Stimulated activated CD8-positive, alpha-beta memory T cell treated with anti-CD3 and anti-CD28 coated beads, Interleukin-4, amount 100 ng/mL, for 24 hours (primary cell): ENCODE results near the gene TMEM225B.
A peak's percentile ranks its signal among the peaks of the same experiment; 100 is the strongest.
"Not testable (repeated sequence)": the region's sequence is repeated elsewhere in the genome, so short reads cannot be mapped to it uniquely, and the experiment has no call there.

ENCODE experiments used
- DNase-seq: peaks from one replicate; pipeline ENCODE4 v3.0.0-alpha.2; 2020; ENCODE audit warnings: low read depth

Gene TMEM225B

GRCh38 chr7:99623091-99623693 lies 25.1 kb downstream of the TMEM225B start:
- DNase-seq: no peak

GRCh38 chr7:99623702-99624447 lies 25.8 kb downstream of the TMEM225B start:
- DNase-seq: peak; percentile 16

- DNase-seq: peak; percentile 60
These were observed 26.4 kb downstream of the TMEM225B start for GRCh38 chr7:99624484-99624883.

GRCh38 chr7:99625321-99625720 lies 27.3 kb downstream of the TMEM225B start:
- no peak for DNase-seq

- no peak for DNase-seq
These were observed 27.9 kb downstream of the TMEM225B start for GRCh38 chr7:99625961-99626360.

GRCh38 chr7:99626661-99627060 lies 28.6 kb downstream of the TMEM225B start:
- DNase-seq: no peak

GRCh38 chr7:99627513-99627912 lies 29.4 kb downstream of the TMEM225B start:
- DNase-seq: no peak

GRCh38 chr7:99628471-99629465 lies 30.7 kb downstream of the TMEM225B start:
- no peak for DNase-seq

GRCh38 chr7:99629643-99630042 lies 31.6 kb downstream of the TMEM225B start:
- no peak for DNase-seq

GRCh38 chr7:99631295-99632109 lies 33.4 kb downstream of the TMEM225B start:
- no peak for DNase-seq

GRCh38 chr7:99637414-99637813 lies 39.3 kb downstream of the TMEM225B start:
- not testable (repeated sequence) for DNase-seq

- no peak for DNase-seq
These were observed 40.7 kb downstream of the TMEM225B start for GRCh38 chr7:99638731-99639130.

GRCh38 chr7:99639267-99639666 lies 41.2 kb downstream of the TMEM225B start:
- no peak for DNase-seq

- no peak for DNase-seq
These were observed 44.0 kb downstream of the TMEM225B start for GRCh38 chr7:99642027-99642426.

GRCh38 chr7:99643464-99643863 lies 45.4 kb downstream of the TMEM225B start:
- DNase-seq: no peak

- DNase-seq: no peak
These were observed 46.4 kb downstream of the TMEM225B start for GRCh38 chr7:99644431-99644830.

- DNase-seq: no peak
These were observed 47.5 kb downstream of the TMEM225B start for GRCh38 chr7:99645590-99645989.

- no peak for DNase-seq
These were observed 50.8 kb downstream of the TMEM225B start for GRCh38 chr7:99648843-99649242.

- no peak for DNase-seq
These were observed 53.2 kb downstream of the TMEM225B start for GRCh38 chr7:99651290-99651689.

GRCh38 chr7:99652671-99653070 lies 54.6 kb downstream of the TMEM225B start:
- no peak for DNase-seq

GRCh38 chr7:99653269-99653668 lies 55.2 kb downstream of the TMEM225B start:
- DNase-seq: not testable (repeated sequence)

- DNase-seq: no peak
These were observed 55.7 kb downstream of the TMEM225B start for GRCh38 chr7:99653754-99654153.
